Measurements from ENCODE around the gene TUBB6. TPM values are rescaled to one million over a fixed set of nuclear protein-coding genes. Genes with fewer than 3 reads are reported as not detected.
A peak's percentile ranks its signal among the peaks of the same experiment; 100 is the strongest.

Gene TUBB6
- total RNA-seq, 4 donors from 2014 or later, result 20.7 to 111 (median 50.5) TPM

DNA sequence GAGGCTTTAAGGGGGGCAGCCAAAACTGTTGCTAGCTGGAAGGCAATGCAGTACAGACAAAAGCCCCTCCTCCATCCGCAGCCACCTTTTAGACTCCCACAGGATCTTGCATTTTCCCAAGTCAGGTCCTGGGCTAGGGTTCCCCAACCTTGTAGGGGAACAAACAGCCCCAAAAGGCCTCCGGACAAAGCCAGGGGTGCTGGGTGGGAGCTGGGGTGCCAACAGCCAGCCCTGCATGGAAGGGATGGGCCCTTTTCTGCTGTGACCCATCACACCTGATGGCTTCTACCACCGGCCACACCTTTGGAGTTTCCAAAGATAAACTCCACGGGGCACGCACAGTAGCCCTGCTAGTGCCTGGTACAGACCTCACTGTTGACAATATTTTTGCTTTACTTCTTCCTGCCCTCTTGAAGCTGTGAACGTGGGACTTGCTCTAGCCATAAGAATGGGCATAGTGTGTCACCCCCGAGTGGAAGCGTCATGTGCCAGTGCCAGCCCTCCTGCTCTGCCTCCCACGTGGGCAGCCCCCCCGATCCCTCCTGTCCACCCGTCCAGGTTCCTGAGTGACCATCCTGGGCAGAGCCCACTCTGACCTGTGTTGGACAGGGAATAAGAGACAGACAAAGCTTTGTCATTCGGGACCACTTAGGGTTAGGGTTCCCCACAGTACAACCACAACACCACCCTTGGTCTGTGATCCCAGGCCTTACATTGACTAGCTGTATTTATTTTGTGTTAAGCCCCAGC is 18.8 kb downstream of the TUBB6 start:
- Histone ChIP-seq H3K27ac (no peak overlapping the region), H3K36me3 (peaks cover 0 to 73% (median 0%) of the 10 kb centered on the region in 3 donors), H3K4me1 (no peaks in the 10 kb centered on the region), H3K4me3 (no peak overlapping the region), H3K9me3 (no peaks in the 10 kb centered on the region), H3K27me3 (no peaks in the 10 kb centered on the region)
- TF ChIP-seq POLR2A (IDR thresholded peaks at IDR 0.05), result no peak
- TF ChIP-seq, protein P1, sequence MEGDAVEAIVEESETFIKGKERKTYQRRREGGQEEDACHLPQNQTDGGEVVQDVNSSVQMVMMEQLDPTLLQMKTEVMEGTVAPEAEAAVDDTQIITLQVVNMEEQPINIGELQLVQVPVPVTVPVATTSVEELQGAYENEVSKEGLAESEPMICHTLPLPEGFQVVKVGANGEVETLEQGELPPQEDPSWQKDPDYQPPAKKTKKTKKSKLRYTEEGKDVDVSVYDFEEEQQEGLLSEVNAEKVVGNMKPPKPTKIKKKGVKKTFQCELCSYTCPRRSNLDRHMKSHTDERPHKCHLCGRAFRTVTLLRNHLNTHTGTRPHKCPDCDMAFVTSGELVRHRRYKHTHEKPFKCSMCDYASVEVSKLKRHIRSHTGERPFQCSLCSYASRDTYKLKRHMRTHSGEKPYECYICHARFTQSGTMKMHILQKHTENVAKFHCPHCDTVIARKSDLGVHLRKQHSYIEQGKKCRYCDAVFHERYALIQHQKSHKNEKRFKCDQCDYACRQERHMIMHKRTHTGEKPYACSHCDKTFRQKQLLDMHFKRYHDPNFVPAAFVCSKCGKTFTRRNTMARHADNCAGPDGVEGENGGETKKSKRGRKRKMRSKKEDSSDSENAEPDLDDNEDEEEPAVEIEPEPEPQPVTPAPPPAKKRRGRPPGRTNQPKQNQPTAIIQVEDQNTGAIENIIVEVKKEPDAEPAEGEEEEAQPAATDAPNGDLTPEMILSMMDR (IDR thresholded peaks at IDR 0.05), result no peak
- DNase-seq, result no peak

GRCh38 chr18:12327510-12328178 is 19.6 kb downstream of the TUBB6 start:
- H3K9me3 ChIP-seq, result no peaks in the 10 kb centered on the region
- TF ChIP-seq, protein P1 (IDR thresholded peaks at IDR 0.05), result peak; percentile 28 to 72 (median 59)
- TF ChIP-seq POLR2A (IDR thresholded peaks at IDR 0.05), result no peak
- H3K4me1 ChIP-seq, result no peaks in the 10 kb centered on the region
- DNase-seq, result peak; percentile 67 to 90 (median 84)
- no peaks in the 10 kb centered on the region for H3K27me3 ChIP-seq
- H3K4me3 ChIP-seq, result no peak overlapping the region
- H3K36me3 ChIP-seq, result peaks cover 0 to 68% (median 0%) of the 10 kb centered on the region in 3 donors
- H3K27ac ChIP-seq, result no peak overlapping the region

DNA sequence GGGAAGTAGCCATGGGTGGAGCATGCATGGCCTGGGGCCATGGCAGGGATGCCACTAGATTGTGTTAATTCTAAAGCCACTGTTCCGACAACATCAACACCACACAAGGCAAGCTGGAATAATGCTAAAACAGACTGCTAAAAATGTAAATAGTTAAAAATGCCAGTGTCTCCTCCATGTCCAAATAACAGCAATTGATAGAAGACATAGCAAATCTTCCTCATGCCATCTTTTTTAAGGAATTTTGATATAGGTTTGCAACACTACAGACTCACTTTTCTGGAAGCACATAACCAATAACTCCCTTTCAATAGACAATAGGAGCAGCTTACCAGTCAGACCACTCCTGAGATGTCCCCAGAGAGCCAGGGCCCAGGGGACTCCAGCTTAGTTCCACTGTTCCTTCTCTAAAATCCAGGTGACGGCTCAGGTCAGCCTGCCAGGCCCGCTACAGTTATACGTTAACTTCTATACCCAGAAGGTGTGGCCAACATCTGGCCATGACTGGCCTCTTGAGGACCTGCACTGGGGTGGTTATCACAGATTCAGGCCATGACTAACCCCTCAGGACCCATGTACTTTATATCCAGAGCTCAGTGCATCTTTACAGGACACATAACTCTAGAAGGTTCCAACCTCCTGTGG is 20.3 kb downstream of the TUBB6 start:
- no peaks in the 10 kb centered on the region for H3K27me3 ChIP-seq
- H3K27ac ChIP-seq, result no peak overlapping the region
- no peak for DNase-seq
- no peak overlapping the region for H3K4me3 ChIP-seq
- TF ChIP-seq, protein P1 (IDR thresholded peaks at IDR 0.05), result no peak
- no peak for TF ChIP-seq POLR2A (IDR thresholded peaks at IDR 0.05)
- no peaks in the 10 kb centered on the region for H3K9me3 ChIP-seq
- peaks cover 0 to 68% (median 0%) of the 10 kb centered on the region in 3 donors for H3K36me3 ChIP-seq
- H3K4me1 ChIP-seq, result no peaks in the 10 kb centered on the region

- no peaks in the 10 kb centered on the region for H3K4me1 ChIP-seq
- no peak for DNase-seq
- no peak for TF ChIP-seq POLR2A (IDR thresholded peaks at IDR 0.05)
- H3K9me3 ChIP-seq, result no peaks in the 10 kb centered on the region
- no peaks in the 10 kb centered on the region for H3K27me3 ChIP-seq
- peaks cover 0 to 68% (median 0%) of the 10 kb centered on the region in 3 donors for H3K36me3 ChIP-seq
- H3K27ac ChIP-seq, result no peak overlapping the region
- H3K4me3 ChIP-seq, result no peak overlapping the region
Observed at GRCh38 chr18:12329125-12329698, 21.2 kb downstream of the TUBB6 start.

DNA sequence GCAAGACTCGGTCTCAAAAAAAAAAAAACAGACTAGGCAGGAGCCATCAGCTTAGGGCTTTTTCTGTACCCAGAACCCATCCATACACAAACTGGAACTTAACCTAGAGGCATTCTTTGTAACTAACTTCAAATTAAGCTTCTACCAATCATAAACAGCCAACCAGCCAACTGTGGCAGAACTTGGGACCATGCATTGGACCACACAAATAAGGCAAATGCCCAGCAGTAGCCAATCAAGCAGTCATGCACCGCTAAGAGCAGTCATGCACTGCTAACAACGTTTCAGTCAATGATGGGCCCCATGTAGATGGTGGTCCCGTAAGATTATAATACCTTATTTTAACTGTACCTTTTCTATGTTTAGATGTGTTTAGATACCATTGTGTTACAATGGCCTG is 22.7 kb downstream of the TUBB6 start:
- TF ChIP-seq, protein P1 (IDR thresholded peaks at IDR 0.05), result no peak
- TF ChIP-seq POLR2A (IDR thresholded peaks at IDR 0.05), result no peak
- Histone ChIP-seq H3K27me3 (no peaks in the 10 kb centered on the region), H3K36me3 (peaks cover 0 to 68% (median 0%) of the 10 kb centered on the region in 3 donors), H3K9me3 (no peaks in the 10 kb centered on the region), H3K4me1 (no peaks in the 10 kb centered on the region), H3K27ac (no peak overlapping the region), H3K4me3 (no peak overlapping the region)
- no peak for DNase-seq

Measured in Peyer's patch (tissue), 4 donors.